Posterior vena cava (tissue), 2 donors: ENCODE data around the gene TCF20. TPM values are rescaled to one million over a fixed set of nuclear protein-coding genes. Genes with fewer than 3 reads are reported as not detected.
A peak's percentile ranks its signal among the peaks of the same experiment; 100 is the strongest.

Experiments
- DNase-seq: peaks from one replicate; pipeline ENCODE4 v3.0.0-alpha.2; 2020; ENCODE audit warnings: low spot score
- intact Hi-C, 2 donors: fragments of 100-400 bp; cut with DNase I; formaldehyde crosslinking; loops; one replicate each; pipeline versions ENCODE4 v1.14.1 to v1.14.2; 2022 to 2023
- long read RNA-seq, 2 donors: library from polyadenylated mRNA; unstranded; transcript quantifications; one replicate each; pipeline ENCODE4 v2.0.0, GENCODE V29; 2020 to 2021
- total RNA-seq, 2 donors: library from RNA; stranded (reverse); fragmentation: NEBNext Ultra II Directional; extraction: Animal tissue kit (Norgen Biotek cat#: 25700); gene quantifications; one replicate each; pipeline ENCODE4 v1.2.1, GENCODE V29; 2021
- donor health status: DM: yes; HTN: yes; CAD: no.
- donor health status: DM: yes; HTN: yes; CAD: no.

TCF20 gene
- total RNA-seq, result 10 to 100 TPM; 26.9 to 27.2 TPM
- long read RNA-seq, donor 1, partial matches to known transcripts, result 1 of 6 reads
- long read RNA-seq, donor 1, other reads (novel, unspliced or antisense), result 4 of 6 reads
- long read RNA-seq, donor 2, result 0 reads

DNA sequence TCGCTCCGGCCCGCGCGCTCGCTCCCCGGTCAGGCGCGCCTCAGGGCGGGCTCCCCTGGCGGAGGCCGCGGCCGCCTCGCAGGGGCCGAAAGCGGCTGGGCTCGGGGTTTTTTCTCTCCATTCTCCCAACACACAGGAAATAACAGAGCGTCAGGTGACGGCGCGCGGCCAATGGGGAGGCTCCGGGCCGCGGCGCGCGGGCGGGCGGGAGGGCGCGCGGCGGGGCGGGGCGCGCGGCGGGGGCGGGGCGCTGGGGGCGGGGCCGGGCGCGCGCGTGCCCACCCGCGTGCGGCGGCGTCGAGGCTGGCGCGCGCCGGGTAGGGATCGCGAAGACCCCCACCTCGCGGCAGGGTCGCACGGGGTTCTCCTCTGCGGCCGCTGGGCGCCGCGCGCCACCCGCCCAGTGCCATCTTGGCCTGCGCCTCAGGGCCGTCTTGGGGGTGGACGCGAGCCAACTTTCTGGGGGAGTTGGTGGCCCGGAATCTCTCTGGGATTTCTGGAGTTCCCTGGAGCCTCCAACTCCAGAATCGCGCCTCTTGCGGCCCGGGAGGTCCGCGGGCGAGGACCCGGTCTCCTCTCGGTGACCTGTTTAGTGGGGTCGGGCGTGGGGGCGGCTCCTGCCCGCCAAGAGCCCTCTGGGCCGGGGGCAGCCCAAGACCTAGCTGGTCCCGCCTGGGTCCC is at the start of gene TCF20:
TCF20 (minus strand) TSS at position 144 of the 681 bp plus-strand sequence. CDS start 55,348 bp downstream, outside the sequence.
- DNase-seq, result peak; percentile 93
- intact Hi-C loops, result loop anchor here (5.0 to 10.0 kb wide), 2 partner anchors 64 to 167 kb away; no protein-coding TSS in a partner anchor

DNA sequence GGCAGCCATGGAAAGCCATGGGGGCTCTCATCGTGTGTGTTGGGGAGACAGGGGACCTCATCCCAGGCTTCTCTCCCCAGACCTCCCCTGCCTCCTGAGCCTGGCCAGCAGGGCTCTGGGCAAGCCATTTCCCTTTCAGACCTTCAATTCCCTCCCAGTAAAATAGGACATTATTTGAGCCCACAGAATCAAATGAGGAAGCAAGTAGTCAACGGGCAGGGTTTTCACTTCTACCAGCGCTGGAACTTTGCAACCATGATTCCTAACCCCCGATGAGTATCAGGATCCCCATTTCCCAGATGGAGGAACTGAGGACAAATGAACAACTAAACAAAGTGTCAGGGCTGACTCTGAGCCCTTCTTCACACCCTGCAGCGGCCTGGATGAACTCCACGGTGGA is 48.9 kb upstream of the TCF20 start:
- intact Hi-C loops, result no loop called here

DNA sequence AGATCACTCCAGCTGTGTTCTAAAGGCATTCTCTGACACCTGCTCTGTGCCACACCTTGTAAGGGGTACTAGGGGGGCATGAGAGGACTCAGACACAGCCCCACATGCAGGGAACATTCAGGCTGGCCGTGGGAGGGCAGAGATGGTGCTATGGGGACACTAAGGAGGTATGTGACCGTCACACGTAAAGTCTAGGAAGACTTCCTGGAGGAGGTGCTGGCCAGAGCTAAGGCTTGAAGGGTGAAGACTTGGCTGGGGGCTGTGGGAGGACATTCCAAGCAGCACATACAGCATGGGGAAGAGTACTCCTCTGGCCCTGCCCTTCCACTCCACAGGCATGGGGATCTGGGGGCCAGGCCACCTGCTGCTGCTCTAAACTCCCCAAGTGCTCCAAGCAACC is 48.5 kb upstream of the TCF20 start:
- intact Hi-C loops, result no loop called here

More for the DNA sequence above, 48.9 kb upstream of the TCF20 start:
- DNase-seq, result no peak

DNA sequence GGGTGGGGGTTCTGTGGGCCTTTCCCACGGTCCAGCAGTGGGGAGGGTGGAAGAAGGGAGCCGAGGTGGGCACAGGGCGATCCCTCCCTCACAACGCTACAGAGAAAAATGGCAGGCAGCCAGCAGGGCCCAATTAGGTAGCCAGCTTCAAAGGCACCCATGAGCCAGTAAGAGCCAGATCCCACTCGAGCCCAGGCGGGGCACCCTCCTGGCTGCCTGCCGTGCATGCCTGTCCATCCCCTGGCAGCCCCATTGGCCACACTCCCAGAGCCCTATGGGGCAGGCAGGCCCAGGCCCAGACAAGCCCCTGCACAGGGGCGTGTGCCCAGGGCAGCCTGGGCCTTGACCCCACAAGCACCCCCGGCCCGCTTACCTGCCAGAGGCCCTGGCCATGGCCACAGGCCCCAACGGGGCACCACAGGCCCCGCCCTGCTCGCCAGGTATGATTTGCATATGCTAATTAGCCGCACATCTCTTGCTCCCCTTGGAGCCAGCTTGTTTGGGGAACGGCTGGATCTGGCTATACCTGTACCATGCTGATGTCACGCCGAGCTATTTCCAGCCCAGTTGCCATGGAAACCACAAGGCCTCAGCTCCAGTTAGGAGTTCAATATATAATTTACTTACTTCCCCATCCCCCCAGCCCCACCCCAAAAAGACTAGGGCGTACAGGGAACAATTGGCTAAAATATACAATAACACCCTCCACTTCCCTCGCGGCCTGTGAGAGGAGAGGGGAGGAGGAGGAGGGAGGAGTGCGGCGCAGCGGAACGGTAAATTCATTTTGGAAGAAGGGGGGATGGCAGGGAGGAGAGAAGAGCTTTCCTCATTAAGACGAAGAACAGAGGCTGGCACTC is 47.5 kb upstream of the TCF20 start:
- DNase-seq, result no peak
- intact Hi-C loops, result no loop called here

More for the DNA sequence above, 48.5 kb upstream of the TCF20 start:
- no peak for DNase-seq

DNA sequence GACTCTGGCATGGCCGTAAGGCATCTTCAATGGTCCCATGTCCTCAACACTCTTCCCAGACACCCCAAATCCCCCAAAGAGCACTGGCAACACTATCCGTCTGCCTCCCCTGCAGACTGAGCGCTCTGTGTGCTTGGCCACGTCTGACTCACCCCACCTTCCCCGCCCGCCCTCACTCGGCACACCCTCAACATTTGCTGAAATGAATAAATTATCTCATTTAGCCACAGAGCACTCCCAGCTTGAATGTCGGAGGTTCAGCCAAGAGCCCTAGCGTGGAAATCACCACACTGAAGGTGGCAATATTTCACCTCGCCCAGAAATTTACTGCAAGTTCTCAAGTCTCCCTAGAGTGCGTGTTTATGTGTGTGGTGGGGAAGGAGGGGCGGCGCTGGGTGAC is 46.6 kb upstream of the TCF20 start:
- no peak for DNase-seq
- intact Hi-C loops, result no loop called here

DNA sequence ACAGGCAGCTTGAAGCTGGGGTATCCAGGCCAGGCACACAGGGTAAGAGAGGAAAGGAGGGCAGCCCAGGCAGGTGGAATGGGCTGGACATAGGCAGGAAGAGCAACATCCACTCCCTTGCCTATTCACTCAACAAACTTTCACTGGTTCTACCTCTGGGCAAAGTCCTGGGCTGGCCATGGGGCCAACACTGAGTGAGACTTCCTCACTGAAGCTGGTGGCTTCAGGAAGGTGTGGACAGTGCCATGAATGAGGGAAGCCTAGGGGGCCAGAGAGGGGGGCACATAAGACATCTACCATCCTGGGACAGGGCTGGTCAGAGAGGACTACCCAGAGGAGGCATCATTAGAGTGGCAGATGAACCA is 44.9 kb upstream of the TCF20 start:
- intact Hi-C loops, result no loop called here
- no peak for DNase-seq

DNA sequence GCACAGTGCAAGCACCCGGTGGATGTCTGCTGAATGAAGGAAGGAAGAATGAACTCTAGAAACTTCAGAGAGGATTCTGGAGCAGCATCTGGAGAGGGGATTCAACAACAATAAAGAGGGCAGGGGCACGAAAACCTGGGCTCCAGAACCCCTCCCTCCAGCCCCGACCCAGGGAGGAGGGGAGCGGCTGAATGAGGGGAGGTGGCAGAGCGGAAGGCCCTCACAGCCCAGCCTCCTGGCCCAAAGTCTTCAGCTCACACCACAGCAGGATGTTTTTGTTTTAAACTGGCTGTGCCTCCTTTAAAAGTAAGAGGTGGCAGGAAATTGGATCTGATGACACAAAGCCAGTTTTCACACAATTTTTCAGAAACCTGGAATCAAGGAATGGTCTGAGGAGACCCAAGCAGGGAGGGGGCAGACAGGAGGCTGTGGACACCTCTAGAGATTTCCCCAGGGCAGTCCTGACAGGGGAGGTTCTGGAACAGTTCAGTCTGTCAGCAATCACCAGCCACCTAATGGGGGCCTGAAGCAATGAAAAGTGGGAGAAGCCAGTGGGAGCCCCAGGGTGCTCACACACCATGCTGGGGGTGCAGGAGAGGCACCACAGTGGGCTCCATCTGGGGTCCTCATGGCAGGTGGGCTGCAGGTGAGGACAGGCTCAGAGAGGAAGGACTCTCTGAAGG is 44.4 kb upstream of the TCF20 start:
- DNase-seq, result no peak
- intact Hi-C loops, result no loop called here

DNA sequence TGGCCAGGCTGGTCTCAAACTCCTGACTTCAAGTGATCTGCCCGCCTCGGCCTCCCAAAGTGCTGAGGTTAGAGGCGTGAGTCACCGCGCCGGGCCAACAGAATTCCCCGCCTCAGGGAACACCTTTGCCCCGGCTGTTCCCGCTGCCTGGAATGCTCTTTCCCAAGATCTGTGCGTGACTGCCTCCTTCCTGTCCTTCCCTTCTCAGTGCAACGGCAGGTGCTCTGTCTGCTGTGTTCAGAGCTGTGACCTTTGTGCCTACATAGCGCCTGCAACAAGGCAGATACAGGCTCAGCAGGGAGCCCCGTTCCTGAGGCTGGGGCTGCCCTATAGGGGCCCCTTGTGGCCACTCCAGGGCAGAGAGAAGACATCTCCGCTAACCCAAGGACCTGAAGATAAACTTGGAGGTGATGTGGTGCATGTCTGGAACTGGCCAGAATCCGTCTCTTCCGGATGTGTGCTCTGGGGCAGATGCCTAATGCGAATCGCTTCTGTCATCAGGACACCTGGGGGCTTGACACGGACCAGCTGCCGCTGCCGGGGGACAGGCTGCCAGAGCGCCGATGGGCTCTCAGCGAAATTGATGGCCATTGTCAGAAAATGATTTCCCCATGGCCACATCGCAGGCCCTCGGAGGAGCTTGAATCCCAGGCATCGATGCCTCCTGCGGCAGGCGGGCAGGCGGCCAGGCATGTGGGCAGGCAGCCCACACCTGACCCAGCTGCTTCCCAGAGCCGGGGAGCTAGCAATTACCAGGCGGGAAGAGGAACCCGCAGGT is 43.5 kb upstream of the TCF20 start:
- DNase-seq, result no peak
- intact Hi-C loops, result loop anchor here in 1 of 2 donors (1.0 kb wide), 1 partner anchor 26 kb away; no protein-coding TSS in a partner anchor

DNA sequence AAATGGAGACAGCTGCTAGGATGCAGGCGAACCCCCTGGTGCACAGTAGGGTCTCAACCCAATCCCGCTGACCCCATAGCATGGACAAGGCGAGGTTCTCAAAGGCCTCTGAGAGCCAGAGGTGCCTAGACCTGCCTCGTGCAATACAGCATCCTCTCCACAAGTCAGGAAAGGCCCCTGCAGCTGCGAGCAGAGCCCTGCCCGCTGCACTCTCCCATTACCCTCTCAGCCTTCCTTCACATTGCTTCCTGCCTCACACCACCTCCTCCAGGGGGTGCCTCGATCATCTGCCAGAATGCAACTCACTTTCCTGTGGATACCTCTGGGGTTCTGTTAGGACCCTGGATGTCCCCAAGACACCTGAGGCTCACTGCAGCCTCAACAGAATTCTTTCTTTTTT is 42.8 kb upstream of the TCF20 start:
- DNase-seq, result no peak

DNA sequence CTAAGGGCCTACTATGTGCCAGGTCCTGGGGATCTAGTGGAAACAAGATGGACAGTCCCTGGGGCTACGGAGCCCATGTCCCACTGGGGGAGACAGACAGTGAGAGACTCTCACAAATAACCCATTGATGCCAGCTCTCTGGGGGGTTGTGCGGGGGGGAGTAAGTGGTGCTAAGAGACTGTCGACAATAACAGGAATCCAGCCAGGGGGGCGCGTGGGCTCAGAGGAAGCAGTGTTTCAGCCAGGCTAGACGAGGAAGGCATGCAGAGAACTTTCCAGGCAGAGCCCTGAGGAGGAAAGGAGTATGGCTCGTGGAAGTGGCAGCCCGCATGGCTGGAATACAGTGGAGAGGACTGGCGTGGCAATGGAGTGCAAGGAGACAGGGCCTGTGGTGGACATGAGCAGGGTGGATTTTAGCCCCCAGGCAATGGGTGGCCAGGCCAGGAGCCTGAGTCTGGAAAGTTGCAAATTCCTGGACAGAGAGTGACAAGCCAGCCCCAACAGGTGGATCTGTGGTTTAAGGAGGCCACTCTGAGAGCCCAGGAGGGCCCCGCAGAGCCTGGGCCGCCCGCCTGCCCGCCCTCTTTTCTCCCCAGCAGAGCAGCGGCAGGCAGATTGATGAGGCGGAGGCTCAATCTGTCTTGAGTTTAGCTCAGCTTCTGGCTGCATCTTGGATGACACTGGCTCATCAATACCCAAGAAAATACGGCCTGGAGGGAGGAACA is 40.0 kb upstream of the TCF20 start:
- intact Hi-C loops, result no loop called here
- no peak for DNase-seq

More for the DNA sequence above, 42.8 kb upstream of the TCF20 start:
- intact Hi-C loops, result loop anchor here in 1 of 2 donors (1.0 kb wide), 1 partner anchor 27 kb away; no protein-coding TSS in a partner anchor

DNA sequence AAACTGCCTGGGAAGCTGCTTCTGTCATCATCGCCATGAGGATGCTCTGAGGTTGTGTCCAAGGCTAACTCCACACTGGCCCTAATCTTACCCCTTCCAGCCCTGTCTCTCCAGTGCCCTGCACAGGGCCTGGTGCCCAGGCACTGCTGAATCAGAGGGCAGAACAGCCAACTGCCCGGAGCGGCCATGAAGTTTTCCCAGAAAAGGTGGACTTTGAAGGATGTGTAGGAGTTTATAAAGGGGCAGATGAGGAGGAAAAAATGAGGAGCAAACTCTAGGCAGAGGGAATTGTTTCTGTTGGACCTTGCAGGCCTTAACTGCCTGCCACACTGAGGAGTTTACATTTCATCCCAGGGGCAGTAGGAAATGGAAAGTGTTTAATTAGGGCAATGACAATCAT is 39.4 kb upstream of the TCF20 start:
- intact Hi-C loops, result no loop called here
- no peak for DNase-seq

DNA sequence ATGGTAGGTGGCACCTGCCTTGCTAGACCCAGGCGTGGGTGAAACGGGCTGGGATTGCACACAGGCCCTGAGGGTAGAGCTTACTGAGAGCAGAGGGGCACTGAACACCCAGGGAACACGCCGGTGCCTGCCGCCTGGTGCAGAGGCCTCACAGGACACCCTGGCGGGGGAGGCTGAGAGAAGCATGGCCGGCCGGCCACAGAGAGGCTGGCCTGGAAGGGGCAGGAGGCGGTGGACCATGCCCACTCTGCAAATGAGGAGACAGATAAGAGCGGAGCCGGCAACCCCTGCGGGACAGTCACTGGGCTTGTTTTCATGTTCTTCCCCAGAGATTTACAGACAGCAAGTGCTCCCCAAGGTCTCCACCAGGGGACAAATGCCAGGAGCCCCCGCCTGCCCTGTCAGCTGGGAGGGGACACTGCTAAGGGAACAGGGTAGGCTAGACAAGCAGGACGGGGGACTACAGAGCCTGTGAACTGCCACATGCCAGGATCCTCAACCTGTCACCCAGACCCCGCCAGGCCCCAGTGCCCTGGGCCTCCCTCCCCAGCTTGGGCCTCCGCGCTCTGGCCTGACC is 38.5 kb upstream of the TCF20 start:
- no peak for DNase-seq
- intact Hi-C loops, result no loop called here

DNA sequence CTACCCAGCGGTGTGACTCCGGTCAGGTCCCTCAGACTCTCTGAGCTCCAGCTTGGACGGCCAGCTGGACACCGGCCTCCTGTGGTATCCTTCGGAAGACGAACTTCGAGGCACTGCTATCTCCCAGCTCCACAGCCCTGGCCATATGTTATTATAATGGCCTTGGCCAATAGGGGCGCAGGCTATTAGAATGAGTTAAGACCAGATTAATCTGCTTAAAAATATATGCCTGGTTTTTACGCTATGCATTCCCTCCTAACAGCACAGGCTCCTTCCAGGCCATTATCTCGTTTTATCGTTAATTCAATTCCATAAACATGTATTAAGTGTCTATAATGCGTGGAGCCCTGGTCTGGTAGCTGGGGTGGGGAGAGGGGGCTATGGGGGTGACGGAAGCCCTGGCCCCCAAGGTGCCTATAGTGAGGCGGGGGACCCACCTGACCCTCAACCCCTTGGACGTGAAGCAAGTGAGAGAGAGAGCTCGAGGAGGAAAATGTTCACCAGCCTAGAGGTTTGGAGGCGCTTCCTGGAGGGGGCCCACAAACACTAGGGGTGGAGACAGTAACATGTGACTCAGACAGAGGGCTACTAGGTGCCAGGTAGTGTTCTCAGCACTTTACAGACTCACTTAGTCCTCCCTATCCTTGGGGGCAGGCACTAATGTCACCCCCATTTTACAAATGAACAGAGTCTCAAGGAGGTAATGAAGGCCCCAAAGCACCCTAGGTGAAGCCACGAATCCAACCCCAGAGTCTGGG is 37.5 kb upstream of the TCF20 start:
- no peak for DNase-seq
- intact Hi-C loops, result no loop called here

DNA sequence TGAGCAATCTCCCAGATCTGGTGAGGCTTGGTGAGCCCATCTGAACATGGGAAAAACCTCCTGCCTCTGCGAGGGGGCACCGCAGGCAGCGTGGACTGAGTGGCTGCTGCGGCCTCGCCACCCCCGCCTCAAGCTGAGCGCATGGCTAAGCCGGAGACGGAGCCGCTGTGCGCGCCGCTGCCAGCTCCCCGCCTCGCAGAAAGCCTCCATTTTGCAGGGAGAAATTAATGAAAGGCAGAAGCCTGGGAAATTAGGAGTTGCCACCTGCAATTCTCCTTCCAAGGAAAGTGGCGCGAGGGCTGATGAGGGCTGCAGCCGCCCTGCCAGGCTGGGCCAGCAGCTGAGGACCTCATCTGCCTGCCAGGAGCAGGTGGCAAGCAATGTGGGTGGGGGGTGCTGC is 35.6 kb upstream of the TCF20 start:
- no peak for DNase-seq
- intact Hi-C loops, result no loop called here

DNA sequence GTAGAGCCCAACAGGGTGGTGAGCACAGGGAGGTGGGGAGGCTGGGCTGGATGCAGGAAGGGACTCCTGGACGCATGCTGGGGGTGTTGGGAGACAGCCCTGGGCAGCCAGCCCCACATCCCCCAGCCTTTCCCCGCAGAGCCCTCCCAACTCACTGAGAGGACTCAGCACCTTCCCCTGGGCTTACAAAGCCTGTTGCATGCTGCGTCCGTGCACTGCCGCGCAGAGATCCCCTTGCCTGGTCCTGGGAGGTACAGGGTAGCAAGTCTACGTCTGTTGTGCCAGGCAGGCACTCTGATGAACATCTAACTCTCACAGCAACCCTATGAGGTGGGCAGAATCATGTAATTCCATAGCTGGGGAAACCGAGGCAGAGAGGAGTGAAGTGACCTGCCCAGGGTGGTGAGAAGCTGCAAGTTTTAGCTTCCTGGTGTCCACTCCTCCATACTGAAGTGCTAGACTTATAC is 33.9 kb upstream of the TCF20 start:
- no peak for DNase-seq
- intact Hi-C loops, result no loop called here

DNA sequence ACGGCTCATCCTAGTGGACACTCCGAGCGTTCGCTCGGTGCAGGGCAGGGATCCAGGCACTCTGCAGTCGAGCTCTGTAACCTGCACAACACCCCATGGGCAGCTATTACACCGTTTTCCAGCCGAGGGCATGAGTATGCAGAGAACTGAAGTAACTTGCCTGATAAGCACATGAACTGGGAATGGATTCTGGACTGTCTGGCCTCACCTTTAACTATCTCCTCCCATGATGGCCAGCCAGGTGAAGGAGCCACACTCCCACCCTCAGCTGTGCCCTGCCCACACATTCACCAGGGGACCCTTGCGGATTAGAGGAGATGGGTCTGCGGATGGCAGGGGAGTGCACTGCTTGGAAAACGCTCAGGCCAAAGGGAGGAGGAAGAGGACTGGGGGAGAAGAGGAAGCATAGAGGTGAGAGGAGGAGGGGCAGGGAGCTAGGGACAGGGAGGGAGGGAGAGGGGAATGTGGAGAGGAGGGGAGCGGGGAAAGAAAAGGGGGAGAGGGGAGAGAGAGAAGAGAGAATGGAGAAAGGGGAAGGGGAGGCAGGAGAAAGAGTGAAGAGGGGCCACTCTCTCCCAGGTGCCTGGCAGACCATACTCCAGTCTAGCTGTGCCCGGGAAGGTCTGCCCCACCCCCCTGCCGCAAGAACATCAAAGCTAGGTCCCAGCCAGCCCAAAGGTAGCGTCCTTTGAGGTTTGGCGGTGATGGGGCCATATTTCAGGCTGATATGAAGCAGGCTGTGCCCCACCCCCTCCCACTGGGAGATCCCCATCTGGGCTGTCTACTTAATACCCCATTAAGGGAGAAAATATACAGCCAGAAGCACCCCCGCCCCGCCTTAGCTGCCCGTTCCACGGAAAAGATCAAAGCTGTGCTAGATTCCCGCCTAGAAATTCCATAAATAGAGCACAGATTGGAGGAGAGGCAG is 33.2 kb upstream of the TCF20 start:
- no peak for DNase-seq
- intact Hi-C loops, result no loop called here
